WTC11 (cell line): ENCODE measurements around the gene CIPC. TPM values are rescaled to one million over a fixed set of nuclear protein-coding genes. Genes with fewer than 3 reads are reported as not detected.

Source experiments
- ATAC-seq: fragments of 200-7000 bp; cut with Tn5 transposase; 2 replicates; pipeline ENCODE4 v1.10.0; 2021; ENCODE audit warnings: mild to moderate bottlenecking, moderate library complexity
- CTCF ChIA-PET: fragments of 300-600 bp; sonication (Branson Sonifier 250); formaldehyde crosslinking; loops from one replicate; lab custom pipeline; 2021; ENCODE audit warnings: antibody characterized with exemption; lab: Charles Lee
- POLR2A ChIA-PET: fragments of 350-600 bp; sonication (Branson Sonifier 250); formaldehyde crosslinking; loops from one replicate; lab custom pipeline; 2021; ENCODE audit warnings: antibody characterized with exemption; lab: Charles Lee
- DNase-seq: peaks from one replicate; pipeline ENCODE4 v3.0.0; 2021; ENCODE audit warnings: low spot score
- H3K27ac Mint-ChIP-seq: 2 replicates; pipeline ENCODE4 v1.8.0; 2021; ENCODE audit warnings: mixed read lengths
- H3K27me3 Mint-ChIP-seq: 2 replicates; pipeline ENCODE4 v1.8.0; 2021; ENCODE audit warnings: low read depth, mild to moderate bottlenecking, moderate library complexity, mixed read lengths
- H3K36me3 Mint-ChIP-seq: 2 replicates; pipeline ENCODE4 v1.8.0; 2021; ENCODE audit warnings: mixed read lengths
- H3K4me1 Mint-ChIP-seq: 2 replicates; pipeline ENCODE4 v1.8.0; 2022; ENCODE audit warnings: mixed read lengths
- H3K4me3 Mint-ChIP-seq: 2 replicates; pipeline ENCODE4 v1.8.0; 2021; ENCODE audit warnings: mild to moderate bottlenecking, moderate library complexity, mixed read lengths
- H3K9me3 Mint-ChIP-seq: 2 replicates; pipeline ENCODE4 v1.8.0; 2021; ENCODE audit warnings: mixed read lengths
- ARID4B ChIP-seq: sonication (generic); formaldehyde crosslinking; IDR thresholded peaks from 2 replicates; pipeline ENCODE4 v1.8.0; 2023; ENCODE audit warnings: missing genetic modification reagents, mild to moderate bottlenecking, borderline replicate concordance
- ATF1 ChIP-seq: sonication (generic); formaldehyde crosslinking; IDR thresholded peaks from 2 replicates; pipeline ENCODE4 v1.8.1; 2023; ENCODE audit warnings: mild to moderate bottlenecking, moderate library complexity, missing genetic modification reagents
- ATF6 ChIP-seq: sonication (generic); formaldehyde crosslinking; IDR thresholded peaks from 2 replicates; pipeline ENCODE4 v1.8.1; 2023; ENCODE audit warnings: mild to moderate bottlenecking, missing genetic modification reagents
- CDX4 ChIP-seq: fragments of 250-450 bp; sonication (Bioruptor Pico); IDR thresholded peaks from 2 replicates; pipeline ENCODE4 v1.9.0; 2021; ENCODE audit warnings: moderate library complexity, mild to moderate bottlenecking, inconsistent platforms, borderline replicate concordance
- E2F5 ChIP-seq: sonication (generic); formaldehyde crosslinking; IDR thresholded peaks from 2 replicates; pipeline ENCODE4 v1.8.1; 2022; ENCODE audit warnings: mild to moderate bottlenecking, moderate library complexity, missing genetic modification reagents
- FOXP1 ChIP-seq: sonication (generic); formaldehyde crosslinking; IDR thresholded peaks from 2 replicates; pipeline ENCODE4 v1.8.0; 2022; ENCODE audit warnings: missing genetic modification reagents, mild to moderate bottlenecking, moderate library complexity, borderline replicate concordance
- IRF1 ChIP-seq: sonication (generic); formaldehyde crosslinking; IDR thresholded peaks from 2 replicates; pipeline ENCODE4 v1.8.0; 2023; ENCODE audit warnings: missing genetic modification reagents
- JAZF1 ChIP-seq: fragments of 250-450 bp; sonication (Bioruptor Pico); IDR thresholded peaks from 2 replicates; pipeline ENCODE4 v1.9.0; 2021; ENCODE audit warnings: moderate library complexity, mild to moderate bottlenecking, inconsistent platforms
- JUN ChIP-seq: sonication (generic); formaldehyde crosslinking; IDR thresholded peaks from 2 replicates; pipeline ENCODE4 v1.8.0; 2023; ENCODE audit warnings: mild to moderate bottlenecking, missing genetic modification reagents
- NFATC4 ChIP-seq: fragments of 250-450 bp; sonication (Bioruptor Pico); IDR thresholded peaks from 2 replicates; pipeline ENCODE4 v1.9.0; 2021; ENCODE audit warnings: mild to moderate bottlenecking
- STAT6 ChIP-seq: sonication (generic); formaldehyde crosslinking; conservative IDR thresholded peaks from 2 replicates; pipeline ENCODE4 v1.8.1; 2023; ENCODE audit warnings: mild to moderate bottlenecking, low read depth, missing genetic modification reagents, moderate library complexity
- USF1 ChIP-seq: sonication (generic); formaldehyde crosslinking; IDR thresholded peaks from 2 replicates; pipeline ENCODE4 v1.8.0; 2022; ENCODE audit warnings: mild to moderate bottlenecking, missing genetic modification reagents
- ZNF121 ChIP-seq: sonication (generic); formaldehyde crosslinking; IDR thresholded peaks from 2 replicates; pipeline ENCODE4 v1.8.0; 2023; ENCODE audit warnings: missing genetic modification reagents
- ZNF263 ChIP-seq: sonication (generic); formaldehyde crosslinking; IDR thresholded peaks from 2 replicates; pipeline ENCODE4 v1.8.1; 2022; ENCODE audit warnings: low read depth, mild to moderate bottlenecking, moderate library complexity, missing genetic modification reagents
- ZNF423 ChIP-seq: fragments of 250-450 bp; sonication (Bioruptor Pico); IDR thresholded peaks from 2 replicates; pipeline ENCODE4 v2.1.2; 2022; ENCODE audit warnings: mild to moderate bottlenecking, moderate library complexity
- ZNF512 ChIP-seq: sonication (generic); formaldehyde crosslinking; IDR thresholded peaks from 2 replicates; pipeline ENCODE4 v1.8.1; 2022; ENCODE audit warnings: missing genetic modification reagents, borderline replicate concordance
- total RNA-seq: library from RNA; stranded (reverse); gene quantifications from 3 replicates; pipeline ENCODE4 v1.2.3, GENCODE V29; 2021

The CIPC gene
- total RNA-seq, 1 experiment from 2014 or later: 25.4 TPM

GRCh38 chr14:77097006-77097699 is 905 bp upstream of the CIPC start (continued):
- no peak for TF ChIP-seq ATF6
- no peak for TF ChIP-seq ATF1 (CRISPR knock-in tag)
- no peak for TF ChIP-seq USF1
- no peak for TF ChIP-seq ZNF121 (CRISPR knock-in tag)
- no peak for TF ChIP-seq JAZF1 (CRISPR knock-in tag)
- no peak for TF ChIP-seq FOXP1 (CRISPR knock-in tag)

GRCh38 chr14:77098529-77099353 is 683 bp downstream of the CIPC start:
- ATAC-seq (peak; percentile 3), DNase-seq (no peak)
- ChIA-PET POLR2A (interaction anchor here (1.0 to 2.3 kb wide), 6 partner anchors 11 to 35 kb away, joined by 3 to 10 read pairs (median 6); no protein-coding TSS in a partner anchor), CTCF (interaction anchor here (0.6 to 7.1 kb wide), 21 partner anchors 10 to 388 kb away, joined by 3 to 74 read pairs (median 4); partner anchors contain the start of genes NGB and TMEM63C)
- no peaks in the 10 kb centered on the region for H3K27me3 Mint-ChIP-seq
- H3K36me3 Mint-ChIP-seq: no peaks in the 10 kb centered on the region
- no peaks in the 10 kb centered on the region for H3K9me3 Mint-ChIP-seq
- H3K27ac Mint-ChIP-seq: peak overlapping the region; percentile 93
- H3K4me1 Mint-ChIP-seq: peaks cover 56% of the 10 kb centered on the region
- peak overlapping the region; percentile 84 for H3K4me3 Mint-ChIP-seq
- TF ChIP-seq ZNF263 (no peak; the same call in 1 of the 2 replicates), E2F5 (CRISPR knock-in tag) (0 out of 2 replicates have a peak, but pooled peaks have one; percentile 11), ZNF423 (CRISPR knock-in tag) (no peak), ARID4B (no peak), IRF1 (0 out of 2 replicates have a peak, but pooled peaks have one; percentile 49), STAT6 (CRISPR knock-in tag) (no peak), JUN (no peak), CDX4 (CRISPR knock-in tag) (no peak), NFATC4 (CRISPR knock-in tag) (no peak), JAZF1 (CRISPR knock-in tag) (no peak), ATF1 (CRISPR knock-in tag) (0 out of 2 replicates have a peak, but pooled peaks have one; percentile 24), ZNF512 (CRISPR knock-in tag) (no peak)
